HepG2 (cell line): ENCODE measurements around the gene MYO1B. TPM values are rescaled to one million over a fixed set of nuclear protein-coding genes. Genes with fewer than 3 reads are reported as not detected.

Experiments used
- CCDC6 ChIP-seq: sonication (generic); formaldehyde crosslinking; IDR thresholded peaks from 2 replicates; pipeline ENCODE4 v1.8.1; 2022; ENCODE audit warnings: mild to moderate bottlenecking, missing genetic modification reagents, moderate library complexity
- GATAD1 ChIP-seq: IDR thresholded peaks from 2 replicates; pipeline ENCODE4 v1.6.1; 2016; ENCODE audit warnings: missing genetic modification reagents, missing compliant biosample characterization
- GFI1 ChIP-seq: sonication (generic); formaldehyde crosslinking; IDR thresholded peaks from 2 replicates; pipeline ENCODE4 v1.5.0; 2020; ENCODE audit warnings: missing genetic modification reagents, mild to moderate bottlenecking, borderline replicate concordance
- HNF1A ChIP-seq, 2 experiments: sonication (generic) in 1 of 2; formaldehyde crosslinking in 1 of 2; IDR thresholded peaks; 2 replicates each; pipeline versions ENCODE4 v1.4.0 to v1.6.1; 2016 to 2020; ENCODE audit warnings: borderline replicate concordance in 1 of 2, low read depth in 1 of 2, mild to moderate bottlenecking in 1 of 2, missing genetic modification reagents in 1 of 2
- PHF5A ChIP-seq: IDR thresholded peaks from one replicate; pipeline ENCODE4 v1.6.1; 2018; ENCODE audit warnings: low read depth, missing genetic modification reagents; ENCODE audit not compliant: unreplicated experiment
- TRIM24 ChIP-seq: sonication (generic); formaldehyde crosslinking; IDR thresholded peaks from 2 replicates; pipeline ENCODE4 v1.8.0; 2022; ENCODE audit warnings: mild to moderate bottlenecking, missing genetic modification reagents
- ZBTB2 ChIP-seq: sonication (generic); formaldehyde crosslinking; IDR thresholded peaks from 2 replicates; pipeline ENCODE4 v1.8.0; 2022; ENCODE audit warnings: low read depth, missing genetic modification reagents
- ZBTB3 ChIP-seq: sonication (generic); formaldehyde crosslinking; IDR thresholded peaks from 2 replicates; pipeline ENCODE4 v1.4.0; 2020; ENCODE audit warnings: low read depth, mild to moderate bottlenecking, moderate library complexity, missing genetic modification reagents, borderline replicate concordance
- ZBTB38 ChIP-seq: sonication (generic); formaldehyde crosslinking; IDR thresholded peaks from 2 replicates; pipeline ENCODE4 v1.5.1; 2020; ENCODE audit warnings: mild to moderate bottlenecking, missing genetic modification reagents
- ZKSCAN5 ChIP-seq: sonication (generic); formaldehyde crosslinking; IDR thresholded peaks from 2 replicates; pipeline ENCODE4 v1.5.1; 2020; ENCODE audit warnings: mild to moderate bottlenecking, missing genetic modification reagents
- ZMAT3 ChIP-seq: sonication (generic); formaldehyde crosslinking; conservative IDR thresholded peaks from 2 replicates; pipeline ENCODE4 v1.7.0; 2021; ENCODE audit warnings: missing genetic modification reagents
- ZNF224 ChIP-seq: sonication (generic); formaldehyde crosslinking; IDR thresholded peaks from 2 replicates; pipeline ENCODE4 v1.5.0; 2020; ENCODE audit warnings: mild to moderate bottlenecking, missing genetic modification reagents
- ZNF296 ChIP-seq: sonication (generic); formaldehyde crosslinking; conservative IDR thresholded peaks from 2 replicates; pipeline ENCODE4 v1.5.0; 2020; ENCODE audit warnings: mild to moderate bottlenecking, missing genetic modification reagents
- ZNF878 ChIP-seq: sonication (generic); formaldehyde crosslinking; IDR thresholded peaks from 2 replicates; pipeline ENCODE4 v1.8.1; 2023; ENCODE audit warnings: mild to moderate bottlenecking, missing genetic modification reagents, moderate library complexity
- polyA plus RNA-seq, 8 experiments: library from polyadenylated mRNA; depleted of rRNA in 3 of 8; stranded (reverse) in 7 of 8; unstranded in 1 of 8; fragments of >200 nt; fragmentation: Illumina TruSeq in 4 of 8; extraction: Trizol in 4 of 8; gene quantifications; 2 replicates each; pipeline versions ENCODE4 v1.2.1 to v1.2.3, GENCODE V29; 2011 to 2016; ENCODE audit warnings: low read depth in 4 of 8, missing spikeins in 1 of 8, mixed read lengths in 1 of 8; ENCODE audit not compliant: insufficient read depth in 1 of 8
- total RNA-seq, 5 experiments: library from RNA; depleted of rRNA; stranded (reverse); fragments of >200 nt; fragmentation: Illumina TruSeq; extraction: Trizol; gene quantifications; 2 replicates each; pipeline ENCODE4 v1.2.3, GENCODE V29; 2016; ENCODE audit warnings: low read depth in 1 of 5
- TF ChIP-seq, protein P1 (sequence below): IDR thresholded peaks from 2 replicates; pipeline ENCODE4 v1.6.1; 2012; ENCODE audit warnings: low read depth, low read length, improper control_type of control experiment
- TF ChIP-seq, protein P2 (sequence below), 2 experiments: sonication (generic) in 1 of 2; formaldehyde crosslinking in 1 of 2; IDR thresholded peaks; 2 replicates each; pipeline versions ENCODE4 v1.5.1 to v1.6.1; 2011 to 2020; ENCODE audit warnings: borderline replicate concordance in 1 of 2, low read depth in 1 of 2, low read length in 1 of 2, mild to moderate bottlenecking in 1 of 2, missing genetic modification reagents in 1 of 2, moderate library complexity in 1 of 2

Gene MYO1B
- total and polyA plus RNA-seq, 2 of the 13 experiments (the other 11 are each of a cell fraction or from before 2014, with no cell fraction given) = 36.9 to 89.8 TPM

DNA sequence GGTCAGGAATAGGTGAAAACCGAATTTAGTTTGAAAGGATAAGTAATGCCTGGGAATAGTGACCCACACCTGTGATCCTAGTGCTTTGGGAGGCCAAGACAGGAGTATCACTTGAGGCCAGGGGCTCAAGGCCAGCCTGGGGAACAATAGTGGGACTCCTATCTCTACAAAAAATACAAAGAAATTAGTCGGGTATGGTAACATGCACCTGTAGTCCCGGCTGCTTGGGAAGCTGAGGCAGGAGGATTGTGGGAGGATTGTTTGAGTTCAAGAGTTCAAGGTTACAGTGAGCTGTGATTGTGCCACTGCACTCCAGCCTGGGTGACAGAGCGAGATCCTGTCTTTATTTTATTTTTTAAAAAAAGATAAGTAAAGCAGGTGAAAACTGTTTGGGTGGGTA lies 3.8 kb upstream of the MYO1B start (continued):
- TF ChIP-seq HNF1A (IDR thresholded peaks at IDR 0.05; ENCODE audit: low read depth) = no peak
- TF ChIP-seq HNF1A (CRISPR knock-in tag; IDR thresholded peaks at IDR 0.05; ENCODE audit: borderline replicate concordance) = no peak
- no peak for TF ChIP-seq ZBTB3 (CRISPR knock-in tag)
- TF ChIP-seq ZKSCAN5 (CRISPR knock-in tag) = no peak
- TF ChIP-seq, protein P1, sequence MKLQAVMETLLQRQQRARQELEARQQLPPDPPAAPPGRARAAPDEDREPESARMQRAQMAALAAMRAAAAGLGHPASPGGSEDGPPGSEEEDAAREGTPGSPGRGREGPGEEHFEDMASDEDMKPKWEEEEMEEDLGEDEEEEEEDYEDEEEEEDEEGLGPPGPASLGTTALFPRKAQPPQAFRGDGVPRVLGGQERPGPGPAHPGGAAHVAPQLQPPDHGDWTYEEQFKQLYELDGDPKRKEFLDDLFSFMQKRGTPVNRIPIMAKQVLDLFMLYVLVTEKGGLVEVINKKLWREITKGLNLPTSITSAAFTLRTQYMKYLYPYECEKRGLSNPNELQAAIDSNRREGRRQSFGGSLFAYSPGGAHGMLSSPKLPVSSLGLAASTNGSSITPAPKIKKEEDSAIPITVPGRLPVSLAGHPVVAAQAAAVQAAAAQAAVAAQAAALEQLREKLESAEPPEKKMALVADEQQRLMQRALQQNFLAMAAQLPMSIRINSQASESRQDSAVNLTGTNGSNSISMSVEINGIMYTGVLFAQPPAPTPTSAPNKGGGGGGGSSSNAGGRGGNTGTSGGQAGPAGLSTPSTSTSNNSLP = no peak
- TF ChIP-seq, protein P2, sequence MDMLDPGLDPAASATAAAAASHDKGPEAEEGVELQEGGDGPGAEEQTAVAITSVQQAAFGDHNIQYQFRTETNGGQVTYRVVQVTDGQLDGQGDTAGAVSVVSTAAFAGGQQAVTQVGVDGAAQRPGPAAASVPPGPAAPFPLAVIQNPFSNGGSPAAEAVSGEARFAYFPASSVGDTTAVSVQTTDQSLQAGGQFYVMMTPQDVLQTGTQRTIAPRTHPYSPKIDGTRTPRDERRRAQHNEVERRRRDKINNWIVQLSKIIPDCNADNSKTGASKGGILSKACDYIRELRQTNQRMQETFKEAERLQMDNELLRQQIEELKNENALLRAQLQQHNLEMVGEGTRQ (IDR thresholded peaks at IDR 0.05; ENCODE audit: low read depth, low read length) = no peak
- TF ChIP-seq, protein P2 (CRISPR knock-in tag; IDR thresholded peaks at IDR 0.05; ENCODE audit: borderline replicate concordance) = no peak
- TF ChIP-seq ZNF224 = no peak
- peak; percentile 95 for TF ChIP-seq GFI1 (CRISPR knock-in tag)
- TF ChIP-seq TRIM24 (CRISPR knock-in tag) = no peak
- no peak for TF ChIP-seq ZNF878
- TF ChIP-seq GATAD1 = no peak
- no peak for TF ChIP-seq CCDC6 (CRISPR knock-in tag)
- TF ChIP-seq ZMAT3 (CRISPR knock-in tag) = no peak
- TF ChIP-seq ZBTB38 (CRISPR knock-in tag) = no peak
- TF ChIP-seq ZNF296 (CRISPR knock-in tag) = no peak
- no peak for TF ChIP-seq ZBTB2 (CRISPR knock-in tag)
- no peak for TF ChIP-seq PHF5A
